Endodermal cell (in vitro differentiated cells): ENCODE measurements around the gene FAM237B. TPM values are rescaled to one million over a fixed set of nuclear protein-coding genes. Genes with fewer than 3 reads are reported as not detected.

ENCODE experiments used
- DNase-seq: peaks from one replicate; pipeline ENCODE4 v3.0.0-alpha.2; 2017
- H3K27ac ChIP-seq: 2 replicates; pipeline ENCODE4 v1.5.1; 2013; ENCODE audit warnings: mild to moderate bottlenecking, low read depth, low read length, moderate library complexity
- H3K27me3 ChIP-seq: 2 replicates; pipeline ENCODE4 v1.6.1; 2013; ENCODE audit warnings: mild to moderate bottlenecking, low read length, moderate library complexity; ENCODE audit not compliant: insufficient read depth, control insufficient read depth, poor library complexity, severe bottlenecking
- H3K36me3 ChIP-seq: 2 replicates; pipeline ENCODE4 v1.7.0; 2013; ENCODE audit warnings: mild to moderate bottlenecking, low read length, moderate library complexity; ENCODE audit not compliant: control insufficient read depth, insufficient read depth
- H3K4me1 ChIP-seq: one replicate; pipeline ENCODE4 v1.7.0; 2013; ENCODE audit warnings: low read length; ENCODE audit not compliant: control insufficient read depth, insufficient read depth
- H3K4me3 ChIP-seq: 2 replicates; pipeline ENCODE4 v1.5.1; 2013; ENCODE audit warnings: mild to moderate bottlenecking, low read length, moderate library complexity
- H3K9ac ChIP-seq: 2 replicates; pipeline ENCODE4 v1.6.1; 2013; ENCODE audit warnings: mild to moderate bottlenecking, low read length, moderate library complexity; ENCODE audit not compliant: poor library complexity, severe bottlenecking; ENCODE audit errors: extremely low read depth
- H3K9me3 ChIP-seq: 2 replicates; pipeline ENCODE4 v1.6.1; 2013; ENCODE audit warnings: mild to moderate bottlenecking, low read length, moderate library complexity; ENCODE audit not compliant: control insufficient read depth
- H3K27ac Mint-ChIP-seq: 2 replicates; pipeline ENCODE4 v1.8.0; 2020; ENCODE audit warnings: mixed read lengths
- H3K27me3 Mint-ChIP-seq: 2 replicates; pipeline ENCODE4 v1.8.0; 2021; ENCODE audit warnings: mild to moderate bottlenecking, mixed read lengths; ENCODE audit not compliant: insufficient read depth
- H3K36me3 Mint-ChIP-seq: 2 replicates; pipeline ENCODE4 v1.8.0; 2020; ENCODE audit warnings: low read depth, mixed read lengths
- H3K4me1 Mint-ChIP-seq: 2 replicates; pipeline ENCODE4 v1.8.0; 2020; ENCODE audit warnings: mixed read lengths
- H3K4me3 Mint-ChIP-seq: 2 replicates; pipeline ENCODE4 v1.8.0; 2020; ENCODE audit warnings: mild to moderate bottlenecking, moderate library complexity, mixed read lengths
- H3K9me3 Mint-ChIP-seq: 2 replicates; pipeline ENCODE4 v1.8.0; 2020; ENCODE audit warnings: mild to moderate bottlenecking, mixed read lengths
- CTCF ChIP-seq: fragments of 200-600 bp; sonication (generic); conservative IDR thresholded peaks from 2 replicates; pipeline ENCODE4 v1.5.0; 2021; ENCODE audit warnings: antibody characterized with exemption, mild to moderate bottlenecking
- WGBS, 2 experiments: methylation state at CpG; one replicate each; pipeline versions ENCODE4 v1.1.5 to v1.1.7; 2013; ENCODE audit warnings: missing lambda C conversion rate in 2 of 2, mixed read lengths in 1 of 2; ENCODE audit not compliant: insufficient coverage in 1 of 2, insufficient read length in 1 of 2; 5-methylcytosine and 5-hydroxymethylcytosine counted together
- total RNA-seq, 2 donors: library from RNA; stranded (reverse); fragmentation: NEBNext Ultra II Directional in 1 of 2; extraction: Animal tissue kit (Norgen Biotek cat#: 25700) in 1 of 2; gene quantifications; 2 replicates in 1 of 2; 3 replicates in 1 of 2; pipeline ENCODE4 v1.2.1, GENCODE V29; 2021

The FAM237B gene
- total RNA-seq, 2 donors from 2014 or later = not detected

- H3K36me3 Mint-ChIP-seq = peaks cover 8% of the 10 kb centered on the region
- Histone ChIP-seq H3K9me3 (peaks cover 14% of the 10 kb centered on the region), H3K4me1 (no peaks in the 10 kb centered on the region), H3K36me3 (no peaks in the 10 kb centered on the region), H3K4me3 (no peak overlapping the region), H3K27me3 (no peaks in the 10 kb centered on the region), H3K9ac (no peak overlapping the region), H3K27ac (no peak overlapping the region)
- no peaks in the 10 kb centered on the region for H3K4me1 Mint-ChIP-seq
- H3K4me3 Mint-ChIP-seq = no peak overlapping the region
- DNase-seq = no peak
- WGBS, 2 experiments = 95% methylated on average over 2 of the region's 3 CpGs; no CpG with 5 or more reads in 1 of the 2 experiments
- H3K9me3 Mint-ChIP-seq = peaks cover 6% of the 10 kb centered on the region
- no peaks in the 10 kb centered on the region for H3K27me3 Mint-ChIP-seq
- TF ChIP-seq CTCF = no peak
- no peak overlapping the region for H3K27ac Mint-ChIP-seq
Measured at GRCh38 chr7:90288154-90288553, 33.0 kb downstream of the FAM237B start.

- Histone ChIP-seq H3K9ac (no peak overlapping the region), H3K4me1 (peaks cover 13% of the 10 kb centered on the region)
Measured at GRCh38 chr7:90276033-90276728, 44.9 kb downstream of the FAM237B start.

GRCh38 chr7:90274161-90274560, 46.9 kb downstream of the FAM237B start:
- no peak for TF ChIP-seq CTCF
- H3K36me3 Mint-ChIP-seq = no peaks in the 10 kb centered on the region
- Histone ChIP-seq H3K4me3 (no peak overlapping the region), H3K27ac (no peak overlapping the region), H3K27me3 (no peaks in the 10 kb centered on the region), H3K9ac (no peak overlapping the region), H3K36me3 (no peaks in the 10 kb centered on the region), H3K4me1 (peaks cover 13% of the 10 kb centered on the region), H3K9me3 (no peaks in the 10 kb centered on the region)
- DNase-seq = no peak
- H3K9me3 Mint-ChIP-seq = no peaks in the 10 kb centered on the region
- no peak overlapping the region for H3K4me3 Mint-ChIP-seq
- no peak overlapping the region for H3K27ac Mint-ChIP-seq
- no peaks in the 10 kb centered on the region for H3K27me3 Mint-ChIP-seq
- peaks cover 16% of the 10 kb centered on the region for H3K4me1 Mint-ChIP-seq

More at GRCh38 chr7:90276033-90276728, 44.9 kb downstream of the FAM237B start:
- no peak for DNase-seq
- Mint-ChIP-seq H3K27ac (no peak overlapping the region), H3K36me3 (no peaks in the 10 kb centered on the region), H3K4me3 (no peak overlapping the region), H3K27me3 (no peaks in the 10 kb centered on the region), H3K4me1 (peaks cover 16% of the 10 kb centered on the region), H3K9me3 (no peaks in the 10 kb centered on the region)
- Histone ChIP-seq H3K9me3 (no peaks in the 10 kb centered on the region), H3K27ac (no peak overlapping the region), H3K27me3 (no peaks in the 10 kb centered on the region), H3K36me3 (no peaks in the 10 kb centered on the region), H3K4me3 (no peak overlapping the region)
- WGBS, 2 experiments = 92 to 94% methylated on average over 4 to 5 of the region's 5 CpGs
- TF ChIP-seq CTCF = no peak
